GM21515 (cell line): Measurements from ENCODE around the gene FAM222A.

Experiments used
- ATAC-seq: cut with Tn5 transposase; IDR thresholded peaks from one replicate; pipeline ENCODE4 v1.9.1; 2021; ENCODE audit not compliant: unreplicated experiment

The FAM222A gene

DNA sequence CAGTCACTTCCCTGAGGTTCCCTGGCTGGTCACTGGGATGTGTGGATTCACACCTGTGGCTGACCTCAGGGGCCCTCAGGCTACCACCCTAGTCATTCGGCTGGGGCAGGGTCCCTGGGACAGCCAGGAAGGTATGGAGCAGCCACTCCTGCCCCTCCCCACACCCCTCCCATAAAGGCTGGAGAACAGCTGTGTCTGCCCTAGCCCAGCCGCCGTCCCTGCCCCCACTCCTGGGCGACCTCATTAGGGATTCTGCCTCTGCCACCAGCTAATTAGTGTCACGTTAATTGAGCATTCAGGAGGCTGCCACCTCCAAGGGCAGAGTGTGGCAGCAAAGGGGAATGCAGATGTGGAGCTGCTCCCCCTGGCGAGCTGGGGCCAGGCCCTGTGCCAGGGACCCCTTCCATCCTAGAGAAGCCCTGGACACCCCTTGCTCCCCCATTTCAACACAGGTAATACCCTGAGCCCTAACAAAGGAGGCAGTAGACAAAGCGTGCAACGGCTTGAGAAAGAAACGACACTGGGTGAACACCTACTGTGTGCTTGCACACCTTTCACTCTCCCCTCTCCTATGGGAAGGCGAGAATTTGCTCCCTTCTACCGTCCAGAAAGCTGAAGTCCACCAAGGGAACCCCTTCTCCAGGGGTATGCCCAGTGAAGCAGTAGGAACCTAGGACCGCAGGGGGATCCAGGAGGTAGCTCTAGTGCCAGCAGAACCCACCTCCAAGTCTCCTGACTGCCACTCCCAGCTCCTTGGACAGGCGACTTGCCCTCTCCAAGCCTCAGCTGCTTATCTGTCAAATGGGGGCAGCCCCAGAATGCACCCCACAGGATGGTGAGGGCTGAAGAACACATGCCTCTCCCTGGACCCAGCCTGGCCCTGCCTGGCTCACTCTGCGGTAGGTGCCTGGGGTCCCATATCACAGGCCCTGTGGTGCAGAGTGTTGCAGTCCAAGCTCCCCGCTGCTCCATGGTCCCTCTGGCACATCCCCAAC, 45.1 kb downstream of the FAM222A start:
- no peak for ATAC-seq

DNA sequence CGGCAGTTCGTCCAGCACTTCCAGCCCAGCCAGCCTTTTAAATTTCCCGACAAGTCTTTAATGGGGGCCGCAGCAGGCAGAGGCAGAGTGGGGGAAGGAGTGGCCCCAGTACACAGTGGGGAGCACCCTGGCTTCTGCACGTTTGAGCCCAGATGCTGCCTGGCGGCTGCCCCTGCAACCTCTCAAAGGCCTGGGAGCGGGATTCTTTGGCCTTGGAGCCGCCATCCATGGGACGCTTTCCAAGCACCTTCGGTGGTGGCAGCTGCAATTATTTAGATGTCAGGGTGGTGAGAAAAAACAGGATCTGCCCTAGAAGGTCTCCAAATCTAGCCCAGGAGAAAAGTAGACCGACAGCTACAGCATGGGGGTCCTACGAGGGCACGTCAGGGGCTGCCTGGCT, 46.0 kb downstream of the FAM222A start:
- no peak for ATAC-seq

DNA sequence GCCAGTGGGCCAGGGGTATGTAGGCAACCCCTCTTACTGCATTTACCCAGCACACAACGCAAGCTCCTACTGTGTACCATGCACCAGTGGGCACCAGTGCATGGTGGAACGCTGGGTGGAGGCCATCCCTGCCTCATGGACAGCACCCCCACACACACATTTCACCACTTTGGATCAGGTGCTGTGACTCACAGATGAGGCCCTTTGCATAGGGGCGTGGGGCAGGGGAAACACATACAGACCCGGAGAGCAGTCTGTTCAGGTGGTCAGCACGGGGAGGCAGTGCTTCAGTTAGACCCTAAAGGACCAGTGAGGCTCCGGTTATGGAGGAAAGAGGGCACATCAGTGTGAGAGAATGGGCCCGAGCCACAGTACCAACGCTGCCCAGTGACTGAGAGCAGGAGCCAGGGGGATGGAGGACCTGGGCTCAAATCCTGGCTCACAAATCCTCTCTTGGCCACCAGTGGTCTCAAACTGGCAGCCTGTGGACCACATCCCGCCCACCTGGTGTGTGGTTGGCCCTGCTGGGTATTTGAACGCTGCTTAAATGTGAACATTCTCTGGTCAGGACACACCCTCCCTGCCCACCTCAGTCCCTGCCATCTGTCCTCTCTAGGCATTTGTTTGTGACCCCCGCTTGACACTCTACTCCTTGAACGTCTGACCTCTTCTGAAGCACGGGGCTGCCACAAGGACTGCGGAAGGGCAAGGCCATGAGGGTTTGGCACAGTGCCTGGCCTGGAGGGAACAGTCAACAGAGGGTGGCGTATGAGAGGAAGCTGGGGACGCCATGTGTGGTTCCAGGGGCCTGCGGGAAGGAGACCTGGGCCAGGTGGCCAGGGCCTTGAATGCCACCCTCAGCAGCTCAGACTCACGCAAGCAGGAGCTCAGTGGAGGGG, 46.7 kb downstream of the FAM222A start:
- no peak for ATAC-seq

DNA sequence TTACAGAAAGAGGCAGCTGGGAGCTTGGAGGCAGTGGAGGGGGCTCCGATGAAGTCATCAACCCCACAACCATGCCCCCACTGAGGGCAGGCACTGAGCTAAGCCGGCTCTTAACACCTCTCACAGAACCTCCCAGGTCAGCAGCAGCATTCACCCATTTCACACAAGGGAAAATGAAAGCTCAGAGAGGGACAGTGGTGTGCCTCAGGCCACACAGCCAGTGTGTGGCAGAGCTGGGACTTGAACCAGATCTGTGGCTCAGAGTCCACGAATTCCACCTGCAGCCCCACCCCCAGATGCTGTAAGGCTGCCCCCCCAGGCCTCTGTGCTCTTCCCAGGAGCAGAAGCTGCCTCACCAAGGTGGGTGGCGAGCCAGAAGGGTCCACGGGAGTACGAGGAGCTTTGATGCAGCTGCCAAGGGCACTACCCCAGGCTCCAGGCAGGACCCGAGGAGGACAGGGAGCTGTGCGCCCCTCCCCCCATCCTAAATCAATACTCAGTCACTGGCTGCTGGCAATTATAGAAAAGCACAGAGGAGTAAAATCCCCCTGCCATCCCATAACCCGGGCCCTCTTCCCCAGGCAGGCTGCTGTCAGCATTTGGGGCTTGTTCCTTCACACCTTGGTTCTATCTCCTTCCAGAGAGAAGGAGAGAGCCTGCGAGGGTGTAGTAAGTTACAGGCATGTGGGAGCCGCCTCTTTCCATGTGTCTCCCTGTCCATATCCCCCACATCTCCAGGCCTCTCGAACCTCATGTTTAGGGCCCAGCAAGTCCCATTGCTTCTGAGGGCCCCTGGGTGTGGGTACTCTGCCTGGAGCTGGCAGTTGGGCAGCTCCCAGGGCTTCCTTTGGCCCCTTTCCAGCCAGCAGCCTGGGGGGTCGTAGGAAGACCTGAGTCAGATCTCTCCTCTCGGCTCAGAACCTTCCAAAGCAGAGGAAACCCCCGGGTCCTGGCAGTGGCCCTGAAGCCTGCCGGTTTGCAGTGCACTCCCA, 47.6 kb downstream of the FAM222A start:
- ATAC-seq: no peak

GRCh38 chr12:109762071-109762672, 48.5 kb downstream of the FAM222A start:
- ATAC-seq: no peak

- ATAC-seq: no peak
Measured at GRCh38 chr12:109762673-109763191, 49.1 kb downstream of the FAM222A start.

GRCh38 chr12:109763201-109763841, 49.7 kb downstream of the FAM222A start:
- ATAC-seq: no peak

GRCh38 chr12:109764123-109764522, 50.5 kb downstream of the FAM222A start:
- ATAC-seq: no peak

GRCh38 chr12:109764776-109765445, 51.3 kb downstream of the FAM222A start:
- ATAC-seq: no peak

DNA sequence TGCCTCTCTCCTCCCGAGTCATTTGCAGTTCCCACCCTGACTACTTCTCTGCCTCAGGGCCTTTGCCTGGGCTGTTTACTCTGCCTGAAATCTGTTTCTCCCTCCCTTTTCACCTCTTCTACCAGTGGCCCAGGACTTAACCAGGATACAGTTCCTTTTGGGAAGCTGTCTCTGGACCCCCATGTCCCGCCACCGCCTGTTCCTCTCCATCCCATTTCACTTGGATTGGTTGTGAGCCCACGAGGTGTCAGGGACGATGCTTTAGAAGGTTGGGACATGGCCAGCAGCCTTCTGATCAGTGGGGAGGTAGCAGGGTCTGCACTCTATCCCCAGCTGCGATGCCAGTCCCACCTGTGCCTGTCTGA, 51.8 kb downstream of the FAM222A start:
- no peak for ATAC-seq

DNA sequence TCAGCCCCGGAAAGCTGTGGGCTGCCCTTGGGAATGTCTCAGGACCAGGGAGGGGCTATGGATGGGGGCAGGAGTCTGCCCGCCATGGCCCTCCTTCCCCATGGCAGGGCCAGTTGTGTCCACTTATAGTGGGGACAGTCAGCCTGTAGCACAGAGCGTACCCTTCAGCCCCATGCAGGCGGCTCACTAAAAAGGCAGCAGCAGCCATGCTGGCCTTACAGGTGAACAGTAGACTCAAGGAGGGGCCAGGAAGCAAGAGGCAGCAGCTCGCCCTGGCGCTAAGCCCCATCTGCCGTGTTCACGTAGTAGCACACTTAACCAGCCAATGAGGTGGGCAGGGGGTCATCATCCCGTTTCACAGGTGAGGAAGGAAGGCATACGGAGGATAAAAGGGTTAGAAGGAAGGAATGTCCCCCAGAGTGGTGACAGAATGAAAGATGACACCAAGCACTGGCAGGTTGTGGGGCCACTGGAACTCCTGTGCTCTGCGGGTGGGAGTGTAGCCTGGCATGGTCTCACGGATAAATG, 52.7 kb downstream of the FAM222A start:
- no peak for ATAC-seq

- no peak for ATAC-seq
Measured at GRCh38 chr12:109767456-109767855, 53.8 kb downstream of the FAM222A start.

- no peak for ATAC-seq
Measured at GRCh38 chr12:109767991-109768900, 54.6 kb downstream of the FAM222A start.

DNA sequence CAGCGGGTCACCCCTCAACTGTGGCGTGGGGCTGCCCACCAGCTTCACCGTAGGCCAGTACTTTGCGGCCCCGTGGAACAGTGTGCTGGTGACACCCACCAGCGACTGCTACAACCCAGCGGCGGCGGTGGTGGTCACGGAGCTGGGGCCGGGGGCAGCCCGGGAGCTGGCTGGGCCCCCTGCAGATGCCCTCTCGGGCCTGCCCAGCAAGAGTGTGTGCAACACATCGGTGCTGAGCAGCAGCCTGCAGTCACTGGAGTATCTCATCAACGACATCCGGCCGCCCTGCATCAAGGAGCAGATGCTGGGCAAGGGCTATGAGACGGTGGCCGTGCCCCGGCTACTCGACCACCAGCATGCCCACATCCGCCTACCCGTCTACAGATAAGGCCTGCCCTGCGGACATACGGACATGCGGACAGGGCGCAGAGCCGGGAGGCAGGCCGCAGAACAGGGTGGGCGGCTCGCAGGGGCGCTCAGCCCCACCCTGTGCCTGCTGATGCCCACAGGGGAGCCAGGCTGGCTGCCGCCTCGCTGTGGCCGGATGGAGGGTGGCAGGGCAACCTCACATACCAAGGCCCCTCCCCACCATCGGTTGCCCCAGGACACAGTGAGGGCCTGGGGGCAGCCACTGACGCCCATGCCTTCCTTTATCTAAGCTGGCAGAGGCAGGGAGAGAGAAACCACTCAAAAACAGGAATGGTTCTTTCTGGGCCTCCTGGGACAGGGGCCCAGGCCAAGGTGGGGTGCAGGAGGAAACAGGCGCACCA, 55.5 kb downstream of the FAM222A start:
- no peak for ATAC-seq

GRCh38 chr12:109770104-109770860, 56.7 kb downstream of the FAM222A start:
- no peak for ATAC-seq
